ENCODE results near the gene ORM2.

The ORM2 gene

GRCh38 chr9:114296338-114296737, 33.3 kb upstream of the ORM2 start:
- DNase-seq, result no peak

- peak; percentile 32 for DNase-seq
Measured at GRCh38 chr9:114299286-114300152, 30.1 kb upstream of the ORM2 start.

- peak; percentile 22 for DNase-seq
Measured at GRCh38 chr9:114300153-114300845, 29.4 kb upstream of the ORM2 start.

GRCh38 chr9:114300846-114301797, 28.5 kb upstream of the ORM2 start:
- DNase-seq, result peak; percentile 30

- DNase-seq, result peak; percentile 40
Measured at GRCh38 chr9:114301798-114302565, 27.7 kb upstream of the ORM2 start.

- peak; percentile 13 for DNase-seq
Measured at GRCh38 chr9:114302727-114303126, 26.9 kb upstream of the ORM2 start.

- peak; percentile 28 for DNase-seq
Measured at GRCh38 chr9:114303571-114303970, 26.1 kb upstream of the ORM2 start.

GRCh38 chr9:114303977-114304376, 25.7 kb upstream of the ORM2 start:
- peak; percentile 43 for DNase-seq

- peak; percentile 43 for DNase-seq
Measured at GRCh38 chr9:114304416-114305188, 25.1 kb upstream of the ORM2 start.

- no peak for DNase-seq
Measured at GRCh38 chr9:114307899-114308267, 21.8 kb upstream of the ORM2 start.

- DNase-seq, result peak; percentile 46
Measured at GRCh38 chr9:114308361-114308950, 21.2 kb upstream of the ORM2 start.

- DNase-seq, result peak; percentile 37
Measured at GRCh38 chr9:114309096-114309495, 20.6 kb upstream of the ORM2 start.

- peak; percentile 30 for DNase-seq
Measured at GRCh38 chr9:114310471-114311450, 18.9 kb upstream of the ORM2 start.

- peak; percentile 36 for DNase-seq
Measured at GRCh38 chr9:114311571-114312512, 17.8 kb upstream of the ORM2 start.

GRCh38 chr9:114312513-114312875, 17.2 kb upstream of the ORM2 start:
- DNase-seq, result peak; percentile 30

- DNase-seq, result no peak
Measured at GRCh38 chr9:114313186-114313585, 16.5 kb upstream of the ORM2 start.

GRCh38 chr9:114314256-114314867, 15.3 kb upstream of the ORM2 start:
- DNase-seq, result peak; percentile 39
